ENCODE measurements around the gene OLFML1.

DNA sequence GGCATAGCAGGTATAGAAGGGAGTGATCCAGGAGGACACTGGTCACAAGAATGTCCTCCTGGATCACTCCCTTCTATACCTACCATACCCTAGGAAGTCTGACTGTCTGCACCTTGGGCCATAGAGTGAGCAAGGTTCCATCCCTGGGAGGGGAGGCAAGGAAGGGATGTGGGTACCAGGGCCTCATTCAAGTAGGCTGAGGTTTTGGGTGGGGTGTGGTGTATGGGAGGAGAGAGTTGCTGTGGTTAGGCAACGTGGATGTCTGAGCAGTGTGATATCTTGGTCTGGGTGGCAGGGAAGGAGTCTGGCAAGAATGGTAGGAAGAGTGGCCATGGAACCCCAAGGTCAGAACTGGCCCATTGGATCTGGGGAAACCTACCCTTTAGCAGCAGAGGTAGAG, 41.7 kb downstream of the OLFML1 start:
- TF ChIP-seq CTCF (IDR thresholded peaks at IDR 0.05) (no peak), POLR2AphosphoS5 (IDR thresholded peaks at IDR 0.05) (no peak)

Data from suprapubic skin (tissue), 3 donors.